Fibroblast of the aortic adventitia (primary cell): ENCODE measurements around the gene TCF4. TPM values are rescaled to one million over a fixed set of nuclear protein-coding genes. Genes with fewer than 3 reads are reported as not detected.

Experiments used
- DNase-seq: peaks from one replicate; pipeline ENCODE4 v3.0.0-alpha.2; 2010; ENCODE audit warnings: low read depth
- H3K4me3 ChIP-seq: 2 replicates; pipeline ENCODE4 v1.5.1; 2011; ENCODE audit warnings: low read depth, mild to moderate bottlenecking, control low read depth, low read length, moderate library complexity
- total RNA-seq: library from RNA; depleted of rRNA; stranded (reverse); fragments of >200 nt; gene quantifications from 2 replicates; pipeline ENCODE4 v1.2.3, GENCODE V29; 2012; ENCODE audit warnings: low replicate concordance
- TF ChIP-seq, protein P1 (sequence below): IDR thresholded peaks from 2 replicates; pipeline ENCODE4 v1.5.1; 2011; ENCODE audit warnings: mild to moderate bottlenecking, low read length, control low read depth, inconsistent platforms; ENCODE audit not compliant: insufficient read depth

The TCF4 gene
- total RNA-seq, 1 donor = 105 TPM

DNA sequence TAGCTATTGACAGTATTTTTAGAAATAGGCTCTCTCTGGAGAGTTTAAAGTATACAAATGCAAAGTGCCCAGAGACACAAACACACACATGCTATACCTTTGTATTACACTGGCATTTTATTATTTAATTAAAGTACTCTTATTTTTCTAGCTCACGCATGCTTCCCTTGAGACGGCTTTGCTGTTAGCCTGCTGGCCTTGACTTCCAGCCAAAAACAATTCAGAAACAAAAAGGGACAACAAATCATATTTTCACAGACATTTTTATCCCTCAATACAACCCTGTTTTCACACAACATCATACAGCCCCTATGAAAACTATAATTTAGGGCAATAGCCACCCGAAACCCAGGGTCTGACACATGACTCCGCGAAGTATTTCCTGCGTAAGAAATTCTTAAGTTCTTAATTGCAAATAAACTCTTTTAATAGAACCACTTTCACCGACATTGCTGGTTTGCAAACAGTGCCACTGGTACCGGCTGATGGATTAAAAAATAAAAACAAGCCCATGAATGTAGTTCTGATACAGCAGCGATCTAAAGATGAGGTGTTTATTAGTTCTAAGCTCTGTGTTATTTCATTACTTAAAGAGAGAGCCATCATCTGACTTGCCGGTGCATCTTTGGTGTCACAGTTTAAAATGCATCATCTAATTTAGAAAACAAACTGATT is 185.1 kb downstream of the TCF4 start:
- TF ChIP-seq, protein P1, sequence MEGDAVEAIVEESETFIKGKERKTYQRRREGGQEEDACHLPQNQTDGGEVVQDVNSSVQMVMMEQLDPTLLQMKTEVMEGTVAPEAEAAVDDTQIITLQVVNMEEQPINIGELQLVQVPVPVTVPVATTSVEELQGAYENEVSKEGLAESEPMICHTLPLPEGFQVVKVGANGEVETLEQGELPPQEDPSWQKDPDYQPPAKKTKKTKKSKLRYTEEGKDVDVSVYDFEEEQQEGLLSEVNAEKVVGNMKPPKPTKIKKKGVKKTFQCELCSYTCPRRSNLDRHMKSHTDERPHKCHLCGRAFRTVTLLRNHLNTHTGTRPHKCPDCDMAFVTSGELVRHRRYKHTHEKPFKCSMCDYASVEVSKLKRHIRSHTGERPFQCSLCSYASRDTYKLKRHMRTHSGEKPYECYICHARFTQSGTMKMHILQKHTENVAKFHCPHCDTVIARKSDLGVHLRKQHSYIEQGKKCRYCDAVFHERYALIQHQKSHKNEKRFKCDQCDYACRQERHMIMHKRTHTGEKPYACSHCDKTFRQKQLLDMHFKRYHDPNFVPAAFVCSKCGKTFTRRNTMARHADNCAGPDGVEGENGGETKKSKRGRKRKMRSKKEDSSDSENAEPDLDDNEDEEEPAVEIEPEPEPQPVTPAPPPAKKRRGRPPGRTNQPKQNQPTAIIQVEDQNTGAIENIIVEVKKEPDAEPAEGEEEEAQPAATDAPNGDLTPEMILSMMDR = no peak
- H3K4me3 ChIP-seq = peak overlapping the region; percentile 58
- peak; percentile 62 for DNase-seq

DNA sequence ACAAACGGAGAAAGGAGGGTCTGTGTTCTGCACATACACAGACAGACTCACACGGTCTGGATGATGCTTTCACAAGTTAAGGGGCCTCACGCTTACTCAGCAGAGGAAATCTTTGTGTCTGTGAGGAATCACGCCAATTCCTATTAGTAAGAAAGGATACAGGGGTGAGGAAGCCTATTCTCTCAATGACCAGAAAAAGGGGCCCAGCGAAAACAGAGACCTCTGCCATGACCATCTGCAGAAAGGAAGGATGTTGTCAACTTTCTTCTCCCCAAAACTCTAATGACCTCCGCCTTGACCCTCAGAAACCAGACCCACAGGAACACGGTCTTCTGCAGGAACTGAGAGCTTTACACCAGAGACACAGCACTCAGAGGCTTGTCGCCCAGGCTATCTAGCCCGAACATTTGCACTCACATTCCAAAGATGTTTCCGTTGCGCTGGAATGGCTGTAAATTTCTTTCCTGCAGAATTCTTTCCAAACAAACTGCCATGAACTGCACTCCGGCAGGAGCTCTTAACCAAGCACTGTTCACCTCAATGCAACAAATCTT is 186.3 kb downstream of the TCF4 start:
- peak overlapping the region; percentile 69 for H3K4me3 ChIP-seq
- TF ChIP-seq, protein P1 = no peak
- DNase-seq = peak; percentile 91

DNA sequence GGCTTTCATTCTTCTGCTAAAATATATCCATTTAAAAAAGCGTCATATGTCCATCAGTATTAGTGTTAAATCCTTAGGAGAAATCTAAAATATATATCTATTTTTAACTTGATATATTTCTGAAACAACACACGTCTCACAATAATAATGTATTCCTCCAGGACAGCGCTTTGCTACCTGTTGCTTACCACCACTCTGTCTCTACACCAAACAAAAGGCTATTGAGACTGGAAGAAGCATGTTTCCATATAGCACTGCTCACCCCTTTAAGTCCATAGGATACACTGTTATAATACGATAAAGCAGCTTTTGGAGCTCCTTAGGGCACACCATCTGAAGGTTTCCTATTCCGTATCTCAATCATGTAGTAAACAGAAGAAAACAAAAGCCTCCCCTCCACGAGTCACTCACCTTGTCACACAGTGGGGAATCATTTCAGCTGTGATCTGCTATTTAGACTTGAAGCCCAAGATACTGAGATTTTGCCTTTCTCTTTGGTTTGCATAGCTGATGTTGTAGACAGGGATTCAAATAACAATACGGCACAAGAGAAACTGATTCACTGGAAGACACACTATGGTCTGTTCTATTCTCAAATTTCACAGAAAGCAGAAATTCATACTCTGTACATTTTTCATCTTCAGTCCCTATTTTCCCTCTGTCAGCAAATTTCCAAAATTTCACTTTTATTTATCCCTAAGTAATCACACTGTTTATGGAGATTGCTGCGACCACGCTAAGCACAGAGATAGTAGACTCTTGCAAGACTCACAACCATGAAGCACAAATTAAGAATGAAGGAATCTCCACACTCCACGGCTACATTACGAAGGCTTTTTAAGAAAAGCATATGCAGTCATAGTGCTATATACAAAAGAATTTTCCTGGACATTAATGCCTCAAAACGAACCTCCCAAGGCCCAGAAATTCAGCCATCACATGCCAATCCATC is 187.1 kb downstream of the TCF4 start:
- TF ChIP-seq, protein P1 = no peak
- H3K4me3 ChIP-seq = peak overlapping the region; percentile 69
- DNase-seq = peak; percentile 56

GRCh38 chr18:55400081-55400480 is 187.9 kb downstream of the TCF4 start:
- peak overlapping the region; percentile 69 for H3K4me3 ChIP-seq
- DNase-seq = peak; percentile 36
- TF ChIP-seq, protein P1 = no peak

- TF ChIP-seq, protein P1 = no peak
- peak overlapping the region; percentile 69 for H3K4me3 ChIP-seq
- DNase-seq = peak; percentile 33
Observed at GRCh38 chr18:55398858-55399257, 189.1 kb downstream of the TCF4 start.

- TF ChIP-seq, protein P1 = no peak
- peak; percentile 42 for DNase-seq
- H3K4me3 ChIP-seq = no peak overlapping the region
Observed at GRCh38 chr18:55396979-55397378, 191.0 kb downstream of the TCF4 start.
